Measurements from ENCODE around the gene AARSD1.
"Not testable (repeated sequence)": the region's sequence is repeated elsewhere in the genome, so short reads cannot be mapped to it uniquely, and the experiment has no call there.

AARSD1 gene

GRCh38 chr17:42980274-42980765 is 16.1 kb upstream of the AARSD1 start, which contains the start of gene RUNDC1:
TSS of gene RUNDC1 (plus strand) at chr17:42980565. CDS start at chr17:42980577, 12 bp downstream.
- DNase-seq = peak; percentile 79

DNA sequence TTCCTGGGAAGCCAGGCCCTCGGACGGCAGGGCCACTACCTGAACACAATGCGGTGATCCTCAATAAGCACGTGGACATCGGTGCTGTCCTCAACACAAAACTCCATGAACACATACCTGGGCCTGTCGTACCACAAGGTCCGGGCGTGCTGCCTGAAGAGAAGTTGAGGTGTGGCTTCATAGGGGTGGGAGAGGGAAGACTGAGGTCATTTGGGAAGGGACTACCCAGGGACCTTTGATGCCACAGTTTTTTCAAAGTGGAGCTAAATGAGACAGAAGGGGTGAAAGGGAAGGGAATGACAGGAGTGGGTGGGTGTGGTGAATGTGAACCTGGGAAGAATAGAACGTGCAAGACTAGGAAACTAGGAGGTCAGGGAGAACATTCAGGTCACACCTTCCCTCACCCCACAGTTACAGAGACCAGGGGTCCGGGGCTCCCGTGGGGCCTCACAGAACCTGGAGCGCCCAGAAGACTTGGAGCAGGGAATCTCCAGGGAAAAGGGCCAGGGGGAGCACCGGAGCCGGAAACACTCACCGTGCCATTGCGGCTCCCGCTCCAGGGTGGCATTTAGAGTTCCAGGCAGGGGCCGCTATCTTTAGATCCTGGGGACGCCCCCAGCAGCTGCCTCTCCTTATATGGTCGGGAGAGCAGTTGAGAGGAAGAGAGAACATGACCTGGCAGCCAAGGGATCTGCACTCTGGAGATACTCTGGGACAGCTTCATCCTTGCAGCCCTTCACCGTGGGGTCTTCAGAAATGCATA is 15.4 kb upstream of the AARSD1 start, which contains the start of gene PTGES3L:
Gene PTGES3L, minus strand, starts transcription at position 570 of the 763 bp plus-strand sequence. Its CDS starts 27 bp downstream, at position 543.
- no peak for DNase-seq

DNA sequence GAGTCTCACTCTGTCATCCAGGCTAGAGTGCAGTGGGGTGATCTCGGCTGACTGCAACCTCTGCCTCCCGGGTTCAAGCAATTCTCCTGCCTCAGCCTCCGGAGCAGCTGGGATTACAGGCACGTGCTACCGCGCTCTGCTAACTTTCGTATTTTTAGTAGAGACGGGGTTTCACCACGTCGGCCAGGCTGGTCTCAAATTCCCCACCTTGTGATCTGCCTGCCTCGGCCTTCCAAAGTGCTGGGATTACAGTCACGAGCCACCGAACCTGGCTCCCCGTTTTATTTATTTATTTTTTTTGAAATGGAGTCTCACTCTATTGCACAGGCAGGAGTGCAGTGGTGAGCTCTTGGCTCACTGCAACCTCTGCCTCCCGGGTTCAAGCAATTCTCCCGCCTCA is 11.4 kb upstream of the AARSD1 start:
- not testable (repeated sequence) for DNase-seq

- no peak for DNase-seq
These were observed 11.0 kb upstream of the AARSD1 start for GRCh38 chr17:42975265-42975664.

DNA sequence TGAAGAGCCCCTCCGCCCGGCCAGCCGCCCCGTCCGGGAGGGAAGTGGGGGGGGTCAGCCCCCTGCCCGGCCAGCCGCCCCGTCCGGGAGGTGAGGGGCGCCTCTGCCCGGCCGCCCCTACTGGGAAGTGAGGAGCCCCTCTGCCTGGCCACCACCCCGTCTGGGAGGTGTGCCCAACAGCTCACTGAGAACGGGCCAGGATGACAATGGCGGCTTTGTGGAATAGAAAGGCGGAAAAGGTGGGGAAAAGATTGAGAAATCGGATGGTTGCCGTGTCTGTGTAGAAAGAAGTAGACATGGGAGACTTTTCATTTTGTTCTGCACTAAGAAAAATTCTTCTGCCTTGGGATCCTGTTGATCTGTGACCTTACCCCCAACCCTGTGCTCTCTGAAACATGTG is 9.1 kb upstream of the AARSD1 start:
- DNase-seq = not testable (repeated sequence)

DNA sequence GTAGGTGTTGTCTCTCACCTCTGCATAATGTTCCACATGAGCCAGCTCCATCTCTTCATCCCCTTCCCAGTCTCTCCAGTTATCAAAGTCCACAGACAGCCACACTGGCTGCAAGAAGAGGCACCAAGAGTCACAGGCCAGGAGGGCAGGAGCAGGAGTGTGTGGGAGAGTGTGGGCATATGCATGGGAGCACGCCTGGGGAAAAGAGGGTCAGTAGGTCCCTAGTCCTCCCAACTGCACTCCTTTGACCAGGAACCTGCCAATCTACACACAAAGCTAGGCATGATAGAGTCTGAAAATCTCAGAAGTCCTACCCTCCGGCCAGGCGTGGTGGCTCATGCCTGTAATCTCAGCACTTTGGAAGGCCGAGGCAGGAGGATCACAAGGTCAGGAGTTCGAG is 7.3 kb upstream of the AARSD1 start:
- no peak for DNase-seq

DNA sequence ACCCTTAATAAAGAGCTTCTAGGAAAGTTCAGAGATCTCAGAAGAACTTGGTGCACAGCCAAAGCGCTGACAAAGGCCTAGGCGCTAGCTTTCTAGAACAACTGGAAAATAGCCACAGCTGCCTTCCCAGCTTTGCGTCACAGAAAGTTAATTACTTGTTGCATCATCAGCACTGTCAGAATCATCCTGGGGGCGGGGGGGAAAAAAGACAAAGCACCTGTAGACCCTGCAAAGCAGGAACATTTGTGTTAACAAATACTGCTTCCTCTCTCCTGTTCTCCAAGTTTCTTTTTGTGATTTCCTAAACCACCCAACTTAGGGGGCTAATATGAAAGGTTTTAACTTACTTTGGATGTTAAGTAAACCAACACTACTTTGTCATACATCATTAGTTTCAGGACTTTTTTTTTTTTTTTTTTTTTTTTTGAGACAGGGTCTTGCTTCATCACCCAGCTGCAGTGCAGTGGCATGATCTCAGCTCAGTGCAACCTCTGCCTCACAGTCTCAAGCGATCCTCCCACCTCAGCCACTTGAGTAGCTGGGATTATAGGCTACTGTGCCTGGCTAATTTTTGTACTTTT is 4.8 kb upstream of the AARSD1 start:
- no peak for DNase-seq

DNA sequence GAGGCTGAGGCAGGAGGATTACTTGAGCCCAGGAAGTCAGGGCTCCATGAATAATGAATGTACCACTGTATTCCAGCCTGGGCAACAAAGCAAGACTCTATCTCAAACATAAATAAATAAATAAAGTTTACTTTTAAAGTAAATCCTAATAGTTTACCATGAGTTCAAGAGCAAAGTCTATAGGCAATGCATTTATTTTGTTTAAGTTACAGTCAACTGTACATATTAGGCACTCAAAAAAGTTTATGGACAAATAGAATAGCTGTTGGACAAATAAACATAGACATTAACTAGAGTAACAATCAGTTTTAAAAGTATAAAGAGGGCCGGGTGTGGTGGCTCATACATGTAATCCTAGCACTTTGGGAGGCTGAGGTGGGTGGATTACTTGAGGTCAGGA is 3.7 kb upstream of the AARSD1 start:
- DNase-seq = no peak

- no peak for DNase-seq
These were observed 10.6 kb downstream of the AARSD1 start for GRCh38 chr17:42953669-42954068.

DNA sequence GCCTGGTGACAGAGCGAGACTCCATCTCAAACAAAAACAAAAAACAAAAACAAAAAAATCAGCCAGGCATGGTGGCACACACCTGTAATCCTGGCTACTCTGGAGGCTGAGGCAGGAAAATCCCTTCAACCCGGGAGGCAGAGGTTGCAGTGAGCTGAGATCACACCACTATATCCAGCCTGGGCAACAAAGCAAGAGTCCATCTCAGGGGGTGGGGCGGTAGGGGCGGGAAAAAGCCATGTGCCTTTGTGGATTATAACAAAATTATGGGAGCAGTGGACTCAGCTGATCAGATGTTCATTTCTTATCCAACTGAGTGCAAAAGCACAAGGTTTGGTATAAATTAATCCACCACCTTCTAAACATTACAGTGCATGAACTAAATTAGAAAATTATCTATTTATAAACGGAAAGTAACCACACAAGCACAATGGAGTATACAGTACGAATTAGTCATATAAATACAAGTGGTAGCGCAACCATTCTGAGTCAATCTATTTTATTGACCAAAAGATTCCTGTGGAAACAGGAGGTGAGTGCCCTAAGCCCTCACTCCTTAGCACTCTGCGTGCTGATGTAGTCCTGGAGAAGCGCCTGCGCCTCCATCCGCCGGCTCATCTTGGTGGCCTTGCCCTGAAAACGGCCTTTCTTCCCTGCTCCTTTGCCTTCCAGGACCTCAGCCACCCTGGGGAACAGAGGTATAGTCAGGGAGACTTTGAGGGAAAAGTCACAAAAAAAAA is 14.0 kb downstream of the AARSD1 start:
- no peak for DNase-seq

DNA sequence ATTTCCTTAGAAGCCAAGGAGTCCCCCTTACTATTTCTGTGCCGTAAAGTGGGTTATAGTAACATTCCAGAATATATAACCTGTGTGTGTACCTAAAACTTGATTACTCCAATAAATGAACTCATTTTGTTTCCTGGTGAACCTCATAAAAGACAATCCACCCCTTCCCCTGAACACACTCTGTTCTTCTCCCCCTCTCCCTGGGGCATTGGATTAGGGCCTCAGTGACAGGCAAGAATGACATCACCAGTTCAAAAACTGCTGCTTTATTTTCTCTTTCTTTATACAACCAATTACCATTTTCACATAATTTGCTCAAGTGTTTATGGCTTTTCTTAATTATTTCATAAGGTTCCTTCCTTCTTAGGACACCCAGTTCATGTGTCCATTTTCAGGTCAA is 17.4 kb downstream of the AARSD1 start:
- DNase-seq = no peak

- DNase-seq = no peak
These were observed 20.0 kb downstream of the AARSD1 start for GRCh38 chr17:42944211-42944610.

- DNase-seq = peak; percentile 37
These were observed 26.3 kb downstream of the AARSD1 start for GRCh38 chr17:42937712-42938596.

DNA sequence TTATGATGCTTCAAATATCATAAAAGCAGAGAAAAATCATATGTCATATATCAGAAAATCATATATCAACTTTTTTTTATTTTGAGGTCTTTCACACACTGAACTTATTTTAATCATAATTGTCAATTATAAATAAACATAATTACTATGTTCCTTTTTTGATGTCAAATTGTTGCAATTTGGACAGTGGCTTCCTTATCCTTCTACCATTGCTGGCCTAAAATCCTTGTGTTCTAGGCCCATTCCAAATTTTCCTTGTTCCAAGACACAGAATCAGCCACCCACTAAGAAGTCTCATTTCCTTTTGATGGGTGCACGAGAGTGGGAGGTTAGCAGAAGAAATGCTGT is 34.8 kb downstream of the AARSD1 start:
- DNase-seq = no peak

DNA sequence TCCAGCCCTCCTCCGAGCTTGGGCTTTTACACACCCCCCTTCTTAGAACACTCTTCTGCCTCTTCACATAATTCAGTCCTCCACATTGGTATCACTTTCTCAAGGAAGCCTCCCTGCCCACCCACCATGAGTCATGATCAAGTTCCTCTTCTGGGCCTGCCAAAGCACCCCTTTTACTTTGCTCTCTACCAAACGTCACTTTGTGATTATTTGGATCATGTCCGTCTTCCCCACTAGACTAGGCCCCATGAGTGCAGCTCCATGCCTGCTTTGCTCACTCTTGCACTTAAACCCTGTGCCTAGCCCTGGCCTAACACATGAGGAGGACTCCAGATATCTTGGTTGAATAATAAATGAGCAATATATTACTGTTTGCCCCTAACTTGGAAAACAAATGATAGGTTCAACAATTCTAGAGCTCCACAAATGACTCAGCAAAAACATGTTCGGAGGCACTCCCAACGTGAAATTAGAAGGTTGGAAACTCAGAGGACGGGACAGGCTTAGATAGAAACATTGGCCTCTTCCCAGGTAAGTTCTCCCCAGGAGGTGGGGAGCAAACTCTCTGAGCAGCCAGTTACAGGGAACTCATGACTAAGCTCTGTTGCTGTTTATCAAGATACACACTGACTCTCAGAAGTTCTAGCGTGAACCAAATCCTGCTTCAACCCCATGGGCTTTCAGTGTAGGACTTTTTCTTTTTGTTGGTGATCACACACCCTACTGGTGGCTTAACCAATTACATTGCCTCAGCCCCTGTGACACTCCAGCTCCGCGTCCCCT is 35.3 kb downstream of the AARSD1 start:
- DNase-seq = peak; percentile 93

GRCh38 chr17:42924891-42925290 is 39.4 kb downstream of the AARSD1 start:
- DNase-seq = no peak

GRCh38 chr17:42923472-42923871 is 40.8 kb downstream of the AARSD1 start:
- DNase-seq = not testable (repeated sequence)

- no peak for DNase-seq
These were observed 42.0 kb downstream of the AARSD1 start for GRCh38 chr17:42922294-42922693.

GRCh38 chr17:42920922-42921321 is 43.3 kb downstream of the AARSD1 start:
- no peak for DNase-seq

DNA sequence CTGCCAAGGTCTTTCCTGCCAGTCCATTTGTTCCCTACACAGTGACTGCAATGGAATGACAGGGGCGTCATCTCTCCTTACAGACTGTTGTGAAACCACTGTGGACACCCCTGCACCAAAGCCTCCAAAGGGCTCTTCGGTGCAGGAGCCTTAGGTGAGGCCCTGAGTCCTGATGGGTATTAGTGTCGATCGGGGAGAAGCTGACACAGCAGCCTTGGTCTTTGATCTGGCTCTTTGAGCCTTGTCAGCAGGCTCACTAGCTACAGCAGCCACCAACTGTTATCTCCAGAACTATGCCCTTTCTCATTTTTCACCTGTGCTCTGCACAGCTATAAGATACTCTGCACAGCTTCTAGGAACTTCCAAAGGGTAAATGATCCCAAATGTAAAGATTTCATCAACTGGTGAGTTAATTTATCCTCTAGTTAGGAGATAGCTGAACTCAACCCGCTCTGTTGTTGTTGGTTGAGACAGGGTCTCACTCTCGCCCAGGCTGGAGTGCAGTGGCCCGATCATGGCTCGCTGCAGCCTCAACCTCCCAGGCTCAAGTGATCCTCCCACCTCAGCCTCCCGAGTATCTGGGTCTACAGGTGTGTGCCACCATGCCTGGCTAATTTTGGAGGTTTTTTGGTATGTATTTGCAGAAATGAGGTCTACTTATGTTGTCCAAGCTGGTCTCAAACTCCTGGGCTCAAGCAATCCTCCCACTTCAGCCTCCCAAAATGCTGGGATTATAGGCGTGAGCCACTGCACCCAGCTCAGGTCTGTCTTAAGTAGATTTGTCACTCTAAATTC is 44.0 kb downstream of the AARSD1 start:
- DNase-seq = no peak

- DNase-seq = not testable (repeated sequence)
These were observed 44.7 kb downstream of the AARSD1 start for GRCh38 chr17:42919522-42920077.

Data from NCI-H226 (cell line).